ENCODE measurements around the gene FOXE3.

The FOXE3 gene

GRCh38 chr1:47415728-47416318, at the start of gene FOXE3:
Gene FOXE3 (plus strand): TSS chr1:47416285. CDS start chr1:47416316, 31 bp downstream.
- H3K9me3 Mint-ChIP-seq: no peaks in the 10 kb centered on the region
- no peak within 1 kb of the TSS for H3K27ac Mint-ChIP-seq (ENCODE audit: low read depth)
- H3K4me1 Mint-ChIP-seq: peaks cover 6% of the 10 kb centered on the region
- H3K36me3 Mint-ChIP-seq (ENCODE audit: insufficient read depth): peaks cover 1% of the 10 kb centered on the region
- peaks cover 60% of the 10 kb centered on the region for H3K27me3 Mint-ChIP-seq
- no peak for ATAC-seq (replicated peaks; ENCODE audit: extremely low read depth, poor library complexity, severe bottlenecking)
- peak within 1 kb of the TSS; percentile 40 for H3K4me3 Mint-ChIP-seq
- DNase-seq (ENCODE audit: low spot score in 2 of 2): no peak

- no peaks in the 10 kb centered on the region for H3K9me3 Mint-ChIP-seq
- no peak for DNase-seq (ENCODE audit: low spot score in 2 of 2)
- H3K27me3 Mint-ChIP-seq: no peaks in the 10 kb centered on the region
- H3K27ac Mint-ChIP-seq (ENCODE audit: low read depth): no peak overlapping the region
- H3K4me3 Mint-ChIP-seq: no peak overlapping the region
- ATAC-seq (replicated peaks; ENCODE audit: extremely low read depth, poor library complexity, severe bottlenecking): no peak
- H3K36me3 Mint-ChIP-seq (ENCODE audit: insufficient read depth): peaks cover 23% of the 10 kb centered on the region
- H3K4me1 Mint-ChIP-seq: peaks cover 7% of the 10 kb centered on the region
These were observed 48.4 kb upstream of the FOXE3 start for GRCh38 chr1:47367651-47368050.

- DNase-seq (ENCODE audit: low spot score in 2 of 2) (no peak), ATAC-seq (replicated peaks; ENCODE audit: extremely low read depth, poor library complexity, severe bottlenecking) (no peak)
- Mint-ChIP-seq H3K4me1 (no peaks in the 10 kb centered on the region), H3K9me3 (no peaks in the 10 kb centered on the region), H3K27ac (ENCODE audit: low read depth) (no peak overlapping the region), H3K4me3 (no peak overlapping the region), H3K27me3 (no peaks in the 10 kb centered on the region), H3K36me3 (ENCODE audit: insufficient read depth) (peaks cover 49% of the 10 kb centered on the region)
These were observed 45.0 kb upstream of the FOXE3 start for GRCh38 chr1:47371016-47371517.

GRCh38 chr1:47374501-47374900, 41.6 kb upstream of the FOXE3 start:
- H3K4me3 Mint-ChIP-seq: no peak overlapping the region
- H3K4me1 Mint-ChIP-seq: no peaks in the 10 kb centered on the region
- H3K9me3 Mint-ChIP-seq: no peaks in the 10 kb centered on the region
- peaks cover 54% of the 10 kb centered on the region for H3K36me3 Mint-ChIP-seq (ENCODE audit: insufficient read depth)
- no peaks in the 10 kb centered on the region for H3K27me3 Mint-ChIP-seq
- no peak for ATAC-seq (replicated peaks; ENCODE audit: extremely low read depth, poor library complexity, severe bottlenecking)
- DNase-seq (ENCODE audit: low spot score in 2 of 2): no peak
- no peak overlapping the region for H3K27ac Mint-ChIP-seq (ENCODE audit: low read depth)

- DNase-seq (ENCODE audit: low spot score in 2 of 2) (no peak), ATAC-seq (replicated peaks; ENCODE audit: extremely low read depth, poor library complexity, severe bottlenecking) (no peak)
- H3K9me3 Mint-ChIP-seq: no peaks in the 10 kb centered on the region
- H3K36me3 Mint-ChIP-seq (ENCODE audit: insufficient read depth): peaks cover 47% of the 10 kb centered on the region
- H3K4me1 Mint-ChIP-seq: no peaks in the 10 kb centered on the region
- no peaks in the 10 kb centered on the region for H3K27me3 Mint-ChIP-seq
- no peak overlapping the region for H3K27ac Mint-ChIP-seq (ENCODE audit: low read depth)
- no peak overlapping the region for H3K4me3 Mint-ChIP-seq
These were observed 37.9 kb upstream of the FOXE3 start for GRCh38 chr1:47378147-47378546.

- Mint-ChIP-seq H3K4me3 (no peak overlapping the region), H3K36me3 (ENCODE audit: insufficient read depth) (peaks cover 30% of the 10 kb centered on the region), H3K9me3 (no peaks in the 10 kb centered on the region), H3K27me3 (no peaks in the 10 kb centered on the region), H3K4me1 (no peaks in the 10 kb centered on the region), H3K27ac (ENCODE audit: low read depth) (no peak overlapping the region)
- ATAC-seq (replicated peaks; ENCODE audit: extremely low read depth, poor library complexity, severe bottlenecking) (no peak), DNase-seq (ENCODE audit: low spot score in 2 of 2) (no peak)
These were observed 35.4 kb upstream of the FOXE3 start for GRCh38 chr1:47380699-47381098.

GRCh38 chr1:47382399-47382983, 33.6 kb upstream of the FOXE3 start:
- no peak for ATAC-seq (replicated peaks; ENCODE audit: extremely low read depth, poor library complexity, severe bottlenecking)
- Mint-ChIP-seq H3K4me1 (no peaks in the 10 kb centered on the region), H3K27me3 (no peaks in the 10 kb centered on the region), H3K36me3 (ENCODE audit: insufficient read depth) (peaks cover 24% of the 10 kb centered on the region), H3K9me3 (no peaks in the 10 kb centered on the region), H3K4me3 (no peak overlapping the region), H3K27ac (ENCODE audit: low read depth) (no peak overlapping the region)
- no peak for DNase-seq (ENCODE audit: low spot score in 2 of 2)

- H3K4me1 Mint-ChIP-seq: no peaks in the 10 kb centered on the region
- H3K27ac Mint-ChIP-seq (ENCODE audit: low read depth): no peak overlapping the region
- no peaks in the 10 kb centered on the region for H3K9me3 Mint-ChIP-seq
- ATAC-seq (replicated peaks; ENCODE audit: extremely low read depth, poor library complexity, severe bottlenecking): no peak
- no peak overlapping the region for H3K4me3 Mint-ChIP-seq
- no peak for DNase-seq (ENCODE audit: low spot score in 2 of 2)
- H3K27me3 Mint-ChIP-seq: no peaks in the 10 kb centered on the region
- peaks cover 18% of the 10 kb centered on the region for H3K36me3 Mint-ChIP-seq (ENCODE audit: insufficient read depth)
These were observed 32.0 kb upstream of the FOXE3 start for GRCh38 chr1:47384083-47384482.

GRCh38 chr1:47385020-47385419, 31.1 kb upstream of the FOXE3 start:
- H3K4me1 Mint-ChIP-seq: no peaks in the 10 kb centered on the region
- no peak for ATAC-seq (replicated peaks; ENCODE audit: extremely low read depth, poor library complexity, severe bottlenecking)
- no peak overlapping the region for H3K27ac Mint-ChIP-seq (ENCODE audit: low read depth)

GRCh38 chr1:47386268-47386667, 29.8 kb upstream of the FOXE3 start:
- Mint-ChIP-seq H3K27me3 (no peaks in the 10 kb centered on the region), H3K36me3 (ENCODE audit: insufficient read depth) (peaks cover 8% of the 10 kb centered on the region), H3K9me3 (no peaks in the 10 kb centered on the region), H3K4me3 (no peak overlapping the region), H3K4me1 (no peaks in the 10 kb centered on the region), H3K27ac (ENCODE audit: low read depth) (no peak overlapping the region)
- no peak for ATAC-seq (replicated peaks; ENCODE audit: extremely low read depth, poor library complexity, severe bottlenecking)
- DNase-seq (ENCODE audit: low spot score in 2 of 2): no peak

More at GRCh38 chr1:47385020-47385419, 31.1 kb upstream of the FOXE3 start:
- H3K27me3 Mint-ChIP-seq: no peaks in the 10 kb centered on the region
- H3K4me3 Mint-ChIP-seq: no peak overlapping the region
- no peak for DNase-seq (ENCODE audit: low spot score in 2 of 2)
- no peaks in the 10 kb centered on the region for H3K9me3 Mint-ChIP-seq
- H3K36me3 Mint-ChIP-seq (ENCODE audit: insufficient read depth): peaks cover 13% of the 10 kb centered on the region

GRCh38 chr1:47388030-47388890, 27.8 kb upstream of the FOXE3 start:
- H3K36me3 Mint-ChIP-seq (ENCODE audit: insufficient read depth): peaks cover 6% of the 10 kb centered on the region
- ATAC-seq (replicated peaks; ENCODE audit: extremely low read depth, poor library complexity, severe bottlenecking) (no peak), DNase-seq (ENCODE audit: low spot score in 2 of 2) (no peak)
- H3K27me3 Mint-ChIP-seq: no peaks in the 10 kb centered on the region
- no peak overlapping the region for H3K27ac Mint-ChIP-seq (ENCODE audit: low read depth)
- H3K4me1 Mint-ChIP-seq: no peaks in the 10 kb centered on the region
- no peaks in the 10 kb centered on the region for H3K9me3 Mint-ChIP-seq
- H3K4me3 Mint-ChIP-seq: no peak overlapping the region

- no peaks in the 10 kb centered on the region for H3K27me3 Mint-ChIP-seq
- no peaks in the 10 kb centered on the region for H3K9me3 Mint-ChIP-seq
- peak in 1 of 2 donors; percentile 18 for DNase-seq (ENCODE audit: low spot score in 2 of 2)
- peaks cover 4% of the 10 kb centered on the region for H3K36me3 Mint-ChIP-seq (ENCODE audit: insufficient read depth)
- H3K4me3 Mint-ChIP-seq: no peak overlapping the region
- no peaks in the 10 kb centered on the region for H3K4me1 Mint-ChIP-seq
- no peak overlapping the region for H3K27ac Mint-ChIP-seq (ENCODE audit: low read depth)
- no peak for ATAC-seq (replicated peaks; ENCODE audit: extremely low read depth, poor library complexity, severe bottlenecking)
These were observed 27.2 kb upstream of the FOXE3 start for GRCh38 chr1:47388891-47389238.

- no peaks in the 10 kb centered on the region for H3K4me1 Mint-ChIP-seq
- H3K27me3 Mint-ChIP-seq: no peaks in the 10 kb centered on the region
- no peak for DNase-seq (ENCODE audit: low spot score in 2 of 2)
- H3K27ac Mint-ChIP-seq (ENCODE audit: low read depth): no peak overlapping the region
- no peak for ATAC-seq (replicated peaks; ENCODE audit: extremely low read depth, poor library complexity, severe bottlenecking)
- no peak overlapping the region for H3K4me3 Mint-ChIP-seq
- H3K36me3 Mint-ChIP-seq (ENCODE audit: insufficient read depth): peaks cover 4% of the 10 kb centered on the region
- H3K9me3 Mint-ChIP-seq: no peaks in the 10 kb centered on the region
These were observed 26.4 kb upstream of the FOXE3 start for GRCh38 chr1:47389731-47390130.
